H9 (cell line): ENCODE results near the gene NME8. TPM values are rescaled to one million over a fixed set of nuclear protein-coding genes. Genes with fewer than 3 reads are reported as not detected.

Source experiments
- DNase-seq: peaks from one replicate; pipeline ENCODE4 v3.0.0-alpha.2; 2017
- H2AFZ ChIP-seq: one replicate; pipeline ENCODE4 v1.6.1; 2013; ENCODE audit warnings: mild to moderate bottlenecking, low read length, control low read depth, moderate library complexity
- H2AK5ac ChIP-seq: 2 replicates; pipeline ENCODE4 v1.6.1; 2013; ENCODE audit warnings: low read length, control low read depth, mixed read lengths; ENCODE audit not compliant: insufficient read length
- H2BK120ac ChIP-seq: one replicate; pipeline ENCODE4 v1.6.1; 2013; ENCODE audit warnings: low read depth, mild to moderate bottlenecking, low read length, control low read depth, inconsistent platforms; ENCODE audit not compliant: poor library complexity, severe bottlenecking
- H2BK12ac ChIP-seq: 2 replicates; pipeline ENCODE4 v1.6.1; 2013; ENCODE audit warnings: low read length, control low read depth, mixed read lengths, low read depth; ENCODE audit not compliant: insufficient read length
- H2BK15ac ChIP-seq: 2 replicates; pipeline ENCODE4 v1.6.1; 2013; ENCODE audit warnings: low read depth, low read length, control low read depth
- H2BK20ac ChIP-seq: one replicate; pipeline ENCODE4 v1.6.1; 2013; ENCODE audit warnings: low read depth, mild to moderate bottlenecking, low read length, control low read depth, inconsistent platforms; ENCODE audit not compliant: poor library complexity, severe bottlenecking
- H2BK5ac ChIP-seq: 2 replicates; pipeline ENCODE4 v1.6.1; 2013; ENCODE audit warnings: low read length, control low read depth, mixed read lengths; ENCODE audit not compliant: insufficient read length
- H3K14ac ChIP-seq: 2 replicates; pipeline ENCODE4 v1.6.1; 2013; ENCODE audit warnings: low read length, control low read depth; ENCODE audit not compliant: insufficient read depth
- H3K18ac ChIP-seq: 2 replicates; pipeline ENCODE4 v1.6.1; 2013; ENCODE audit warnings: low read depth, mild to moderate bottlenecking, mixed read lengths, low read length, control low read depth; ENCODE audit not compliant: insufficient read length
- H3K23ac ChIP-seq: 2 replicates; pipeline ENCODE4 v1.6.1; 2013; ENCODE audit warnings: low read length, control low read depth, mixed read lengths, low read depth; ENCODE audit not compliant: insufficient read length
- H3K23me2 ChIP-seq: 2 replicates; pipeline ENCODE4 v1.6.1; 2013; ENCODE audit warnings: low read depth, mild to moderate bottlenecking, mixed read lengths, low read length, control low read depth; ENCODE audit not compliant: insufficient read length, poor library complexity, severe bottlenecking
- H3K27ac ChIP-seq: 2 replicates; pipeline ENCODE4 v1.5.1; 2013; ENCODE audit warnings: low read length, control low read depth, mixed read lengths, low read depth; ENCODE audit not compliant: insufficient read length
- H3K27me3 ChIP-seq: 2 replicates; pipeline ENCODE4 v1.6.1; 2013; ENCODE audit warnings: low read length, control low read depth, inconsistent platforms; ENCODE audit not compliant: insufficient read depth
- H3K4ac ChIP-seq: 2 replicates; pipeline ENCODE4 v1.6.1; 2013; ENCODE audit warnings: low read depth, mild to moderate bottlenecking, control low read depth, inconsistent platforms, low read length, moderate library complexity
- H3K4me1 ChIP-seq: 2 replicates; pipeline ENCODE4 v1.6.1; 2013; ENCODE audit warnings: low read length, control low read depth, inconsistent platforms; ENCODE audit not compliant: insufficient read depth
- H3K4me2 ChIP-seq: 2 replicates; pipeline ENCODE4 v1.6.1; 2013; ENCODE audit warnings: low read length, control low read depth, mixed read lengths; ENCODE audit not compliant: insufficient read length, insufficient read depth
- H3K56ac ChIP-seq: 2 replicates; pipeline ENCODE4 v1.6.1; 2013; ENCODE audit warnings: low read depth, mild to moderate bottlenecking, mixed read lengths, low read length, control low read depth; ENCODE audit not compliant: insufficient read length
- H3K79me1 ChIP-seq: 2 replicates; pipeline ENCODE4 v1.6.1; 2013; ENCODE audit warnings: low read depth, mild to moderate bottlenecking, moderate library complexity, low read length, control low read depth, inconsistent platforms; ENCODE audit not compliant: insufficient read depth, poor library complexity, severe bottlenecking
- H3K79me2 ChIP-seq: 2 replicates; pipeline ENCODE4 v1.6.1; 2013; ENCODE audit warnings: low read length, control low read depth, inconsistent platforms; ENCODE audit not compliant: insufficient read depth
- H3K9ac ChIP-seq: 2 replicates; pipeline ENCODE4 v1.6.1; 2013; ENCODE audit warnings: low read length, control low read depth, mixed read lengths; ENCODE audit not compliant: insufficient read length; ENCODE audit errors: extremely low read depth
- H3K9me3 ChIP-seq: one replicate; pipeline ENCODE4 v1.6.1; 2013; ENCODE audit warnings: low read depth, low read length, inconsistent platforms; ENCODE audit not compliant: control insufficient read depth
- H3T11ph ChIP-seq: one replicate; pipeline ENCODE4 v1.6.1; 2013; ENCODE audit warnings: mild to moderate bottlenecking, low read length, control low read depth, inconsistent platforms
- H4K20me1 ChIP-seq: one replicate; pipeline ENCODE4 v1.6.1; 2013; ENCODE audit not compliant: control insufficient read depth, insufficient read length, insufficient read depth
- H4K5ac ChIP-seq: 2 replicates; pipeline ENCODE4 v1.6.1; 2013; ENCODE audit warnings: low read depth, mild to moderate bottlenecking, mixed read lengths, low read length, control low read depth; ENCODE audit not compliant: insufficient read length
- H4K8ac ChIP-seq: replicated peaks from 2 replicates; pipeline ENCODE4 v1.6.1; 2013; ENCODE audit warnings: low read length, control low read depth, mixed read lengths, low read depth; ENCODE audit not compliant: insufficient read length
- H4K91ac ChIP-seq: 2 replicates; pipeline ENCODE4 v1.6.1; 2013; ENCODE audit warnings: low read depth, mild to moderate bottlenecking, moderate library complexity, mixed read lengths, low read length, control low read depth; ENCODE audit not compliant: insufficient read length
- H3K27ac Mint-ChIP-seq, 3 experiments: 2 replicates in 2 of 3; 3 replicates in 1 of 3; pipeline ENCODE4 v1.8.0; 2020 to 2021; ENCODE audit warnings: mixed read lengths in 3 of 3, mild to moderate bottlenecking in 1 of 3, moderate library complexity in 1 of 3
- H3K27me3 Mint-ChIP-seq: 2 replicates; pipeline ENCODE4 v1.8.0; 2021; ENCODE audit warnings: low read depth, mild to moderate bottlenecking, moderate library complexity, mixed read lengths
- H3K36me3 Mint-ChIP-seq, 3 experiments: 2 replicates in 2 of 3; 3 replicates in 1 of 3; pipeline ENCODE4 v1.8.0; 2020 to 2021; ENCODE audit warnings: low read depth in 3 of 3, mixed read lengths in 3 of 3; ENCODE audit not compliant: insufficient read depth in 1 of 3
- H3K4me1 Mint-ChIP-seq, 2 experiments: 2 replicates each; pipeline ENCODE4 v1.8.0; 2020; ENCODE audit warnings: mixed read lengths in 2 of 2
- H3K4me3 Mint-ChIP-seq, 2 experiments: 2 replicates in 1 of 2; 3 replicates in 1 of 2; pipeline ENCODE4 v1.8.0; 2020 to 2021; ENCODE audit warnings: mild to moderate bottlenecking in 2 of 2, mixed read lengths in 2 of 2, moderate library complexity in 1 of 2
- H3K9me3 Mint-ChIP-seq, 2 experiments: 2 replicates in 1 of 2; 3 replicates in 1 of 2; pipeline ENCODE4 v1.8.0; 2020; ENCODE audit warnings: mild to moderate bottlenecking in 2 of 2, mixed read lengths in 2 of 2, moderate library complexity in 1 of 2
- WGBS: extraction: QIAGEN DNeasy Blood & Tissue Kit; methylation state at CpG from one replicate; pipeline ENCODE4 v1.1.7; 2013; ENCODE audit warnings: missing lambda C conversion rate, low lambda C conversion rate, mixed read lengths; ENCODE audit not compliant: insufficient read length; ENCODE audit errors: extremely low coverage; 5-methylcytosine and 5-hydroxymethylcytosine counted together
- total RNA-seq: library from RNA; stranded (reverse); gene quantifications from 2 replicates; pipeline ENCODE4 v1.2.1, GENCODE V29; 2021
- TF ChIP-seq, protein P1 (sequence below): fragments of 200-600 bp; sonication (generic); conservative IDR thresholded peaks from 3 replicates; pipeline ENCODE4 v1.8.0; 2021; ENCODE audit warnings: antibody characterized with exemption, mild to moderate bottlenecking

NME8 gene
- total RNA-seq, 1 experiment from 2014 or later, result 0.33 TPM

DNA sequence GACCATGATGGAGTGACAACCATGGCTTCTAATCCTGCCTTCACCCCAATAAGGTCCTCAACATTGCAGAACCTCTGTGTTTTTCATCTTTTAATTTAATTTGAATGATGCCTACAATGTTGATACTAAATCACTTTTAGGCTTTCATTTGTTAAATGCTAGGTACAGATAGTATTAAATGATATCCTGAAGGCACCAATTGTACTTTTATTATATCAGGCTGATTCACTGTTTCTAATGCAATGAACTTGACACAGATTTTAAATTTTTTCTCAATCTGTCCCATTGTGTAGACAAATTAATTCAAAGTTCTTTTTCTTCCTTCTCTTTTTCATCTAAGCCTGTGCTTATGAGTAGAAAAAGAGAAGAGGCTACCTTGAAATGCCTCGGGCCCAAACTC lies 77.2 kb downstream of the NME8 start:
- H2BK15ac ChIP-seq, result no peak overlapping the region
- no peak overlapping the region for H2AK5ac ChIP-seq
- no peak overlapping the region for H3K23ac ChIP-seq
- no peaks in the 10 kb centered on the region for H3K4me1 ChIP-seq
- Mint-ChIP-seq H3K9me3 (peaks cover 6 to 10% of the 10 kb centered on the region in 2 experiments; a peak in 4 of 5 replicates), H3K27me3 (peaks cover 7% of the 10 kb centered on the region; the same call in 1 of the 2 replicates), H3K4me1 (peaks cover 4 to 5% of the 10 kb centered on the region in 2 experiments; a peak in 2 of 4 replicates), H3K27ac (no peak overlapping the region), H3K4me3 (no peak overlapping the region), H3K36me3 (peaks cover 2 to 7% (median 4%) of the 10 kb centered on the region in 3 experiments; a peak in 5 of 7 replicates)
- H3K4me2 ChIP-seq, result no peak overlapping the region
- H3K27me3 ChIP-seq, result no peaks in the 10 kb centered on the region
- H2BK20ac ChIP-seq, result no peak overlapping the region
- no peak overlapping the region for H3K9ac ChIP-seq
- no peak overlapping the region for H3K18ac ChIP-seq
- H3T11ph ChIP-seq, result no peak overlapping the region
- TF ChIP-seq, protein P1, sequence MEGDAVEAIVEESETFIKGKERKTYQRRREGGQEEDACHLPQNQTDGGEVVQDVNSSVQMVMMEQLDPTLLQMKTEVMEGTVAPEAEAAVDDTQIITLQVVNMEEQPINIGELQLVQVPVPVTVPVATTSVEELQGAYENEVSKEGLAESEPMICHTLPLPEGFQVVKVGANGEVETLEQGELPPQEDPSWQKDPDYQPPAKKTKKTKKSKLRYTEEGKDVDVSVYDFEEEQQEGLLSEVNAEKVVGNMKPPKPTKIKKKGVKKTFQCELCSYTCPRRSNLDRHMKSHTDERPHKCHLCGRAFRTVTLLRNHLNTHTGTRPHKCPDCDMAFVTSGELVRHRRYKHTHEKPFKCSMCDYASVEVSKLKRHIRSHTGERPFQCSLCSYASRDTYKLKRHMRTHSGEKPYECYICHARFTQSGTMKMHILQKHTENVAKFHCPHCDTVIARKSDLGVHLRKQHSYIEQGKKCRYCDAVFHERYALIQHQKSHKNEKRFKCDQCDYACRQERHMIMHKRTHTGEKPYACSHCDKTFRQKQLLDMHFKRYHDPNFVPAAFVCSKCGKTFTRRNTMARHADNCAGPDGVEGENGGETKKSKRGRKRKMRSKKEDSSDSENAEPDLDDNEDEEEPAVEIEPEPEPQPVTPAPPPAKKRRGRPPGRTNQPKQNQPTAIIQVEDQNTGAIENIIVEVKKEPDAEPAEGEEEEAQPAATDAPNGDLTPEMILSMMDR, result no peak
- H4K8ac ChIP-seq, result no peak overlapping the region
- no peak overlapping the region for H3K4ac ChIP-seq
- no peak overlapping the region for H2BK12ac ChIP-seq
- peaks cover 8% of the 10 kb centered on the region for H3K23me2 ChIP-seq
- H3K79me2 ChIP-seq, result 0 out of 2 replicates have a peak, but pooled peaks cover 1% of the 10 kb centered on the region
- H3K27ac ChIP-seq, result no peak overlapping the region
- H4K20me1 ChIP-seq, result no peaks in the 10 kb centered on the region
- no peaks in the 10 kb centered on the region for H3K9me3 ChIP-seq
- H4K91ac ChIP-seq, result no peak overlapping the region
- no peak overlapping the region for H2AFZ ChIP-seq
- no peak overlapping the region for H2BK5ac ChIP-seq
- no peak for DNase-seq
- no peaks in the 10 kb centered on the region for H3K79me1 ChIP-seq
- no peak overlapping the region for H2BK120ac ChIP-seq
- H4K5ac ChIP-seq, result no peak overlapping the region
- no peak overlapping the region for H3K14ac ChIP-seq
- no CpG with 5 or more reads among the region's 1 CpG for WGBS
- no peak overlapping the region for H3K56ac ChIP-seq
